GM12878 (cell line): ENCODE measurements around the gene KLHL15. TPM values are rescaled to one million over a fixed set of nuclear protein-coding genes. Genes with fewer than 3 reads are reported as not detected.
A peak's percentile ranks its signal among the peaks of the same experiment; 100 is the strongest.

ENCODE experiments used
- ATAC-seq: fragments of 200-7000 bp; cut with Tn5 transposase; 3 replicates; pipeline ENCODE4 v1.9.1; 2020; ENCODE audit warnings: mild to moderate bottlenecking, moderate library complexity
- BruUV-seq: library from RNA; stranded (reverse); fragments of 400-500 nt; replicated peaks from 2 replicates; lab custom pipeline; 2021; lab: Mats Ljungman, UMichigan
- CTCF ChIA-PET: fragments of 300-600 bp; sonication (Branson Sonifier 250); formaldehyde crosslinking; extraction: SDS; loops from one replicate; lab custom pipeline; 2021; ENCODE audit warnings: inconsistent platforms; lab: Yijun Ruan, JAX
- POLR2A ChIA-PET: fragments of 350-600 bp; formaldehyde crosslinking; extraction: SDS; loops from one replicate; lab custom pipeline; 2021; ENCODE audit warnings: inconsistent platforms; lab: Charles Lee
- RAD21 ChIA-PET: fragments of 300-600 bp; sonication (Branson Sonifier 250); formaldehyde crosslinking; loops from one replicate; lab custom pipeline; 2023; ENCODE audit warnings: antibody characterized with exemption; ENCODE audit not compliant: unreplicated experiment; lab: Charles Lee
- SMC1A ChIA-PET: fragments of 300-600 bp; sonication (Branson Sonifier 250); formaldehyde crosslinking; loops from one replicate; lab custom pipeline; 2023; ENCODE audit not compliant: unreplicated experiment, uncharacterized antibody; lab: Charles Lee
- DNase-seq: peaks from one replicate; pipeline ENCODE4 v3.0.0-alpha.2; 2011; ENCODE audit warnings: low read depth, low spot score
- FAIRE-seq: peaks from 3 replicates; lab custom pipeline; 2011; peaks lifted over from hg19 to GRCh38; lab: Jason Lieb, UNC
- H2AFZ ChIP-seq: 2 replicates; pipeline ENCODE4 v1.6.0; 2011; ENCODE audit warnings: low read depth, low read length, control low read depth; ENCODE audit not compliant: control insufficient read depth
- H3K27ac ChIP-seq: 2 replicates; pipeline ENCODE4 v1.5.1; 2011; ENCODE audit warnings: control low read depth; ENCODE audit not compliant: control insufficient read depth, insufficient read depth
- H3K27me3 ChIP-seq, 2 experiments: replicated peaks in 1 of 2; 2 replicates each; pipeline versions ENCODE4 v1.6.0 to v1.6.1; 2011; ENCODE audit warnings: low read length in 1 of 2; ENCODE audit not compliant: control insufficient read depth in 2 of 2, insufficient read depth in 2 of 2
- H3K36me3 ChIP-seq, 2 experiments: 2 replicates each; pipeline ENCODE4 v1.5.1; 2011; ENCODE audit warnings: low read length in 1 of 2; ENCODE audit not compliant: control insufficient read depth in 2 of 2, insufficient read depth in 2 of 2
- H3K4me1 ChIP-seq: 2 replicates; pipeline ENCODE4 v1.6.1; 2011; ENCODE audit warnings: mild to moderate bottlenecking, low read length, moderate library complexity, mixed read lengths; ENCODE audit not compliant: control insufficient read depth, insufficient read depth
- H3K4me2 ChIP-seq: 2 replicates; pipeline ENCODE4 v1.6.0; 2011; ENCODE audit warnings: control low read depth; ENCODE audit not compliant: control insufficient read depth, insufficient read depth
- H3K4me3 ChIP-seq: fragments of 200-600 bp; sonication (generic); 2 replicates; pipeline ENCODE4 v1.5.1; 2016
- H3K79me2 ChIP-seq: 2 replicates; pipeline ENCODE4 v1.6.0; 2011; ENCODE audit warnings: low read length; ENCODE audit not compliant: control insufficient read depth, insufficient read depth
- H3K9ac ChIP-seq: 2 replicates; pipeline ENCODE4 v1.8.0; 2011; ENCODE audit warnings: low read length, control low read depth, mixed read lengths; ENCODE audit not compliant: control insufficient read depth, insufficient read depth
- H3K9me3 ChIP-seq: replicated peaks from 3 replicates; pipeline ENCODE4 v1.5.1; 2011; ENCODE audit warnings: mild to moderate bottlenecking, low read length; ENCODE audit not compliant: control insufficient read depth, insufficient read depth
- H4K20me1 ChIP-seq: 2 replicates; pipeline ENCODE4 v1.6.0; 2011; ENCODE audit not compliant: control insufficient read depth, insufficient read depth
- ASH2L ChIP-seq: fragments of 300-600, 200-600 bp; sonication (generic); IDR thresholded peaks from 2 replicates; pipeline ENCODE4 v1.6.1; 2017; ENCODE audit warnings: low read depth, mild to moderate bottlenecking, borderline replicate concordance
- ATF7 ChIP-seq: fragments of 450-650 bp; IDR thresholded peaks from 2 replicates; pipeline ENCODE4 v1.6.1; 2016; ENCODE audit warnings: low read depth, mild to moderate bottlenecking
- BCL11A ChIP-seq: IDR thresholded peaks from 2 replicates; pipeline ENCODE4 v1.6.1; 2011; ENCODE audit warnings: low read depth, low read length
- CHD1 ChIP-seq: IDR thresholded peaks from 2 replicates; pipeline ENCODE4 v1.6.1; 2012; ENCODE audit warnings: low read depth, low read length, improper control_type of control experiment
- E4F1 ChIP-seq: fragments of 450-650 bp; IDR thresholded peaks from 2 replicates; pipeline ENCODE4 v1.6.1; 2018; ENCODE audit warnings: borderline replicate concordance, mild to moderate bottlenecking; ENCODE audit not compliant: partially characterized antibody
- EP300 ChIP-seq, 2 experiments: fragments of 150-350 bp in 1 of 2; IDR thresholded peaks; 2 replicates each; pipeline ENCODE4 v1.6.1; 2011 to 2012; ENCODE audit warnings: low read depth in 2 of 2, low read length in 2 of 2, borderline replicate concordance in 1 of 2, improper control_type of control experiment in 1 of 2, inconsistent platforms in 1 of 2; ENCODE audit not compliant: control insufficient read depth in 1 of 2
- GABPA ChIP-seq: IDR thresholded peaks from 2 replicates; pipeline ENCODE4 v1.6.1; 2014; ENCODE audit warnings: antibody characterized with exemption, low read depth, mild to moderate bottlenecking, inconsistent platforms
- KLF5 ChIP-seq: fragments of 450-650 bp; IDR thresholded peaks from 2 replicates; pipeline ENCODE4 v1.6.1; 2014; ENCODE audit warnings: mild to moderate bottlenecking; ENCODE audit not compliant: partially characterized antibody
- MXI1 ChIP-seq: fragments of 150-350 bp; IDR thresholded peaks from 2 replicates; pipeline ENCODE4 v1.6.1; 2011; ENCODE audit warnings: low read depth, mild to moderate bottlenecking, inconsistent platforms, low read length, improper control_type of control experiment
- NBN ChIP-seq: fragments of 450-650 bp; IDR thresholded peaks from 2 replicates; pipeline ENCODE4 v1.6.1; 2016
- NRF1 ChIP-seq: conservative IDR thresholded peaks from 2 replicates; pipeline ENCODE4 v1.6.1; 2011; ENCODE audit warnings: mild to moderate bottlenecking, low read depth, low read length, improper control_type of control experiment
- POLR2AphosphoS5 ChIP-seq: IDR thresholded peaks from 2 replicates; pipeline ENCODE4 v1.6.1; 2011; ENCODE audit warnings: mild to moderate bottlenecking, low read length, inconsistent platforms
- SMC3 ChIP-seq: IDR thresholded peaks from 2 replicates; pipeline ENCODE4 v1.6.1; 2011; ENCODE audit warnings: low read length, improper control_type of control experiment, borderline replicate concordance
- SREBF2 ChIP-seq: IDR thresholded peaks from 2 replicates; pipeline ENCODE4 v1.6.1; 2012; ENCODE audit warnings: mild to moderate bottlenecking, low read length
- SUPT20H ChIP-seq: IDR thresholded peaks from 2 replicates; pipeline ENCODE4 v1.6.1; 2011; ENCODE audit warnings: low read depth, mild to moderate bottlenecking, low read length, moderate library complexity, borderline replicate concordance; ENCODE audit not compliant: control insufficient read depth
- TBL1XR1 ChIP-seq: IDR thresholded peaks from 2 replicates; pipeline ENCODE4 v1.6.1; 2012; ENCODE audit warnings: low read depth, low read length, improper control_type of control experiment
- TCF12 ChIP-seq: IDR thresholded peaks from 2 replicates; pipeline ENCODE4 v1.6.1; 2011; ENCODE audit warnings: low read depth, mild to moderate bottlenecking, low read length
- ZNF622 ChIP-seq: fragments of 450-650 bp; IDR thresholded peaks from 2 replicates; pipeline ENCODE4 v1.6.1; 2017; ENCODE audit warnings: mild to moderate bottlenecking, inconsistent platforms
- WGBS: methylation state at CpG from one replicate; pipeline ENCODE4 v1.1.6; 2016; ENCODE audit warnings: low lambda C conversion rate; ENCODE audit not compliant: insufficient replicate concordance, insufficient coverage; ENCODE audit errors: missing lambda C conversion rate; 5-methylcytosine and 5-hydroxymethylcytosine counted together
- in situ Hi-C: fragments of 300-500 bp; cut with MboI; formaldehyde crosslinking; loops from 9 replicates; pipeline ENCODE4 v1.14.3; 2018; ENCODE audit warnings: mixed read lengths
- intact Hi-C: fragments of 100-400 bp; cut with micrococcal nuclease; formaldehyde crosslinking; loops from one replicate; pipeline ENCODE4 v1.14.2; 2022; ENCODE audit not compliant: unreplicated experiment
- polyA plus RNA-seq, 11 experiments: library from polyadenylated mRNA; depleted of rRNA in 4 of 11; unstranded in 6 of 11; stranded (reverse) in 5 of 11; fragments of >200 nt; fragmentation: Nextera tagmentation in 4 of 11; fragmentation: Illumina TruSeq in 1 of 11; extraction: Ambion mirVana in 4 of 11; extraction: Trizol in 1 of 11; gene quantifications; 1 replicate in 1 of 11; 2 replicates in 10 of 11; pipeline versions ENCODE4 v1.2.1 to v1.2.3, GENCODE V29; 2011 to 2016; ENCODE audit warnings: inconsistent platforms in 2 of 11, missing spikeins in 2 of 11, low read depth in 1 of 11
- total RNA-seq, 4 experiments: library from RNA; depleted of rRNA in 3 of 4; stranded (reverse); fragments of >200 nt in 3 of 4; fragmentation: Illumina TruSeq in 1 of 4; extraction: Trizol in 1 of 4; gene quantifications; 2 replicates each; pipeline versions ENCODE4 v1.2.1 to v1.2.3, GENCODE V29; 2013 to 2021

Gene KLHL15
- total and polyA plus RNA-seq, 10 of the 15 experiments (the other 5 are each of a cell fraction or from before 2014, with no cell fraction given) = 1.4 to 7.0 (median 3.7) TPM

- intact Hi-C loops = loop anchor here (1.0 to 5.0 kb wide), 2 partner anchors 29 to 118 kb away; partner anchors contain the start of genes APOO, CXorf58 and EIF2S3
- in situ Hi-C loops = no loop called here
- Histone ChIP-seq H3K4me1 (no peaks in the 10 kb centered on the region), H3K9me3 (no peaks in the 10 kb centered on the region; the same call in 2 of the 3 replicates), H3K9ac (peak overlapping the region; percentile 78), H3K27me3 (no peaks in the 10 kb centered on the region; a peak in 1 of 4 replicates), H4K20me1 (no peaks in the 10 kb centered on the region), H3K27ac (peak overlapping the region; percentile 78), H3K4me2 (no peak overlapping the region), H3K4me3 (peak overlapping the region; percentile 77), H3K36me3 (no peaks in the 10 kb centered on the region), H2AFZ (no peak overlapping the region), H3K79me2 (peaks cover 47% of the 10 kb centered on the region)
- ChIA-PET CTCF (interaction anchor here (0.6 to 2.2 kb wide), 5 partner anchors 27 to 206 kb away, joined by 3 to 20 read pairs (median 4); partner anchors contain the start of genes APOO, CXorf58 and EIF2S3), SMC1A (interaction anchor here (0.5 to 2.0 kb wide), 6 partner anchors 16 to 123 kb away, joined by 3 to 20 read pairs (median 3); partner anchors contain the start of gene EIF2S3), POLR2A (interaction anchor here (0.5 to 2.8 kb wide), 4 partner anchors 29 to 136 kb away, joined by 3 to 23 read pairs (median 4); partner anchors contain the start of gene EIF2S3), RAD21 (interaction anchor here (0.5 to 3.0 kb wide), 7 partner anchors 10 to 217 kb away, joined by 3 to 31 read pairs (median 4); partner anchors contain the start of genes APOO, CXorf58 and EIF2S3)
- ATAC-seq (peak; percentile 88), DNase-seq (peak; percentile 43), FAIRE-seq (no peak)
- WGBS = 42% methylated on average over 29 of the region's 111 CpGs
- no TSS peak for BruUV-seq
- TF ChIP-seq EP300 (IDR thresholded peaks at IDR 0.05; ENCODE audit: borderline replicate concordance in 1 of 2, control insufficient read depth in 1 of 2, low read depth in 2 of 2, low read length in 2 of 2) (no peak; a peak in 1 of 4 replicates), CHD1 (no peak), MXI1 (no peak), TCF12 (peak; percentile 43; the same call in 1 of the 2 replicates), GABPA (no peak; the same call in 1 of the 2 replicates), ZNF622 (no peak), SUPT20H (no peak), NBN (no peak), ATF7 (no peak), NRF1 (no peak), SREBF2 (no peak), E4F1 (no peak), KLF5 (no peak), TBL1XR1 (no peak), ASH2L (no peak), BCL11A (no peak), SMC3 (no peak), POLR2AphosphoS5 (peak; percentile 88)
Observed at GRCh38 chrX:24024819-24025740, 1.9 kb downstream of the KLHL15 start.
